Measurements from ENCODE around the gene IVNS1ABP.
"Not testable (repeated sequence)": the region's sequence is repeated elsewhere in the genome, so short reads cannot be mapped to it uniquely, and the experiment has no call there.

IVNS1ABP gene

GRCh38 chr1:185317034-185317885 lies at the start of gene IVNS1ABP:
IVNS1ABP (minus strand) TSS chr1:185317243; CDS start chr1:185309493, 7,750 bp downstream.
- DNase-seq (ENCODE audit: low read depth): peak; percentile 91

- DNase-seq (ENCODE audit: low read depth): no peak
Observed at GRCh38 chr1:185365951-185366350, 48.9 kb upstream of the IVNS1ABP start.

- DNase-seq (ENCODE audit: low read depth): not testable (repeated sequence)
Observed at GRCh38 chr1:185364528-185364927, 47.5 kb upstream of the IVNS1ABP start.

- DNase-seq (ENCODE audit: low read depth): no peak
Observed at GRCh38 chr1:185363205-185363604, 46.2 kb upstream of the IVNS1ABP start.

- no peak for DNase-seq (ENCODE audit: low read depth)
Observed at GRCh38 chr1:185360714-185361113, 43.7 kb upstream of the IVNS1ABP start.

GRCh38 chr1:185358957-185359356 lies 41.9 kb upstream of the IVNS1ABP start:
- DNase-seq (ENCODE audit: low read depth): no peak

- no peak for DNase-seq (ENCODE audit: low read depth)
Observed at GRCh38 chr1:185355947-185356346, 38.9 kb upstream of the IVNS1ABP start.

GRCh38 chr1:185353124-185353523 lies 36.1 kb upstream of the IVNS1ABP start:
- no peak for DNase-seq (ENCODE audit: low read depth)

- no peak for DNase-seq (ENCODE audit: low read depth)
Observed at GRCh38 chr1:185351734-185352466, 34.9 kb upstream of the IVNS1ABP start.

- no peak for DNase-seq (ENCODE audit: low read depth)
Observed at GRCh38 chr1:185350027-185350442, 33.0 kb upstream of the IVNS1ABP start.

GRCh38 chr1:185349556-185349955 lies 32.5 kb upstream of the IVNS1ABP start:
- no peak for DNase-seq (ENCODE audit: low read depth)

- no peak for DNase-seq (ENCODE audit: low read depth)
Observed at GRCh38 chr1:185348985-185349384, 31.9 kb upstream of the IVNS1ABP start.

GRCh38 chr1:185348296-185348695 lies 31.3 kb upstream of the IVNS1ABP start:
- no peak for DNase-seq (ENCODE audit: low read depth)

- DNase-seq (ENCODE audit: low read depth): no peak
Observed at GRCh38 chr1:185345913-185346720, 29.1 kb upstream of the IVNS1ABP start.

GRCh38 chr1:185343306-185343705 lies 26.3 kb upstream of the IVNS1ABP start:
- DNase-seq (ENCODE audit: low read depth): no peak

- no peak for DNase-seq (ENCODE audit: low read depth)
Observed at GRCh38 chr1:185342672-185343259, 25.7 kb upstream of the IVNS1ABP start.

GRCh38 chr1:185342017-185342416 lies 25.0 kb upstream of the IVNS1ABP start:
- DNase-seq (ENCODE audit: low read depth): no peak

GRCh38 chr1:185341196-185341781 lies 24.2 kb upstream of the IVNS1ABP start:
- no peak for DNase-seq (ENCODE audit: low read depth)

GRCh38 chr1:185338719-185339622 lies 21.9 kb upstream of the IVNS1ABP start:
- DNase-seq (ENCODE audit: low read depth): no peak

- DNase-seq (ENCODE audit: low read depth): no peak
Observed at GRCh38 chr1:185337246-185337645, 20.2 kb upstream of the IVNS1ABP start.
